T-helper 1 cell treated with Interleukin-12 subunit alpha and Interleukin-12 subunit beta and Interleukin-4 antibody, amounts not matched to agents 30 μg/mL and 1 μg/mL, for 36 hours (primary cell): Measurements from ENCODE around the gene D2HGDH.
"Not testable (repeated sequence)": the region's sequence is repeated elsewhere in the genome, so short reads cannot be mapped to it uniquely, and the experiment has no call there.

ENCODE experiments used
- H3K27ac Mint-ChIP-seq: one replicate; pipeline ENCODE4 v1.8.0; 2021; ENCODE audit warnings: mild to moderate bottlenecking, mixed read lengths
- H3K27me3 Mint-ChIP-seq: one replicate; pipeline ENCODE4 v1.8.0; 2021; ENCODE audit warnings: low read depth, mixed read lengths
- H3K36me3 Mint-ChIP-seq: one replicate; pipeline ENCODE4 v1.8.0; 2021; ENCODE audit warnings: low read depth, mixed read lengths
- H3K4me1 Mint-ChIP-seq: one replicate; pipeline ENCODE4 v1.8.0; 2021; ENCODE audit warnings: low read depth, mixed read lengths
- H3K4me3 Mint-ChIP-seq: one replicate; pipeline ENCODE4 v1.8.0; 2021; ENCODE audit warnings: mild to moderate bottlenecking, moderate library complexity, mixed read lengths
- H3K9me3 Mint-ChIP-seq: one replicate; pipeline ENCODE4 v1.8.0; 2021; ENCODE audit warnings: mixed read lengths

D2HGDH gene

DNA sequence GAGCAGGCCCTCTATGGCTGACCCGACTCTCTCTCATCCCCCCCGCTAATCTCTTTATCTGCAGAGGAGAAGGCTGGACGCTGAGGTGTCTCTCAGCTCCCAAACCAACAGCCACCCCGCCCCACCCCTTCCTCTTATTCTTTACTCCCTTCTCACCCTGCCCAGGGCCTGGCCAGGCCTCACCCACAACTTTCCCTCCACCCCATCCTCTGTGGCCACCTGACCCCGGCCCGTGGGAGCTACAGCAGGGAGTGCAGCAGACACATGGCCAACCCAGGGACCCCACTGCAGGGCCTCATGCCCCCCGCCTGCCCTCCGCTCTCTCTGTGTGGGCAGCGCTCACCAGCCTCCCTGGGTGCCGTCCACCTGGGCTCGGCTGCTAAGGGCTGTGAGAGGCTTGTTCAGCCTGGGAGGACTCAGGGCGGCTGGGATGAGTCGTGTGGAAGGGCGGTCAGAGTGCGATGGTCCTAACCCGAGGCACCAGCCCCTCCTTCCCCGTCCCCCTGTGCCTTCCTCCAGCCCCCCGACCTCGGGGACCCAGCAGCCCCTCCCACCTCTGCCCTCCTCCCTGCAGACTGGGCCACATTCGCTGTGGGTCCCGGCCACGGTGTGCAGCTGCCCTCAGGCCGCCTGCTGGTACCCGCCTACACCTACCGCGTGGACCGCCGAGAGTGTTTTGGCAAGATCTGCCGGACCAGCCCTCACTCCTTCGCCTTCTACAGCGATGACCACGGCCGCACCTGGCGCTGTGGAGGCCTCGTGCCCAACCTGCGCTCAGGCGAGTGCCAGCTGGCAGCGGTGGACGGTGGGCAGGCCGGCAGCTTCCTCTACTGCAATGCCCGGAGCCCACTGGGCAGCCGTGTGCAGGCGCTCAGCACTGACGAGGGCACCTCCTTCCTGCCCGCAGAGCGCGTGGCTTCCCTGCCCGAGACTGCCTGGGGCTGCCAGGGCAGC is 81.3 kb downstream of the D2HGDH start:
- H3K36me3 Mint-ChIP-seq: no peaks in the 10 kb centered on the region
- no peak overlapping the region for H3K27ac Mint-ChIP-seq
- no peaks in the 10 kb centered on the region for H3K9me3 Mint-ChIP-seq
- H3K4me1 Mint-ChIP-seq: peaks cover 2% of the 10 kb centered on the region
- no peak overlapping the region for H3K4me3 Mint-ChIP-seq
- H3K27me3 Mint-ChIP-seq: no peaks in the 10 kb centered on the region

DNA sequence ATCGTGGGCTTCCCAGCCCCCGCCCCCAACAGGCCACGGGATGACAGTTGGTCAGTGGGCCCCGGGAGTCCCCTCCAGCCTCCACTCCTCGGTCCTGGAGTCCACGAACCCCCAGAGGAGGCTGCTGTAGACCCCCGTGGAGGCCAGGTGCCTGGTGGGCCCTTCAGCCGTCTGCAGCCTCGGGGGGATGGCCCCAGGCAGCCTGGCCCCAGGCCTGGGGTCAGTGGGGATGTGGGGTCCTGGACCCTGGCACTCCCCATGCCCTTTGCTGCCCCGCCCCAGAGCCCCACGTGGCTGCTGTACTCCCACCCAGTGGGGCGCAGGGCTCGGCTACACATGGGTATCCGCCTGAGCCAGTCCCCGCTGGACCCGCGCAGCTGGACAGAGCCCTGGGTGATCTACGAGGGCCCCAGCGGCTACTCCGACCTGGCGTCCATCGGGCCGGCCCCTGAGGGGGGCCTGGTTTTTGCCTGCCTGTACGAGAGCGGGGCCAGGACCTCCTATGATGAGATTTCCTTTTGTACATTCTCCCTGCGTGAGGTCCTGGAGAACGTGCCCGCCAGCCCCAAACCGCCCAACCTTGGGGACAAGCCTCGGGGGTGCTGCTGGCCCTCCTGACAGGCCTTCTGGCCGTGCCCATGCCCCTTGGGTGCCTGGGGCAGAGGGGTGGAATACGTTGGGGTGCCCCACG is 82.1 kb downstream of the D2HGDH start:
- H3K9me3 Mint-ChIP-seq: no peaks in the 10 kb centered on the region
- no peak overlapping the region for H3K27ac Mint-ChIP-seq
- no peak overlapping the region for H3K4me3 Mint-ChIP-seq
- no peaks in the 10 kb centered on the region for H3K27me3 Mint-ChIP-seq
- H3K36me3 Mint-ChIP-seq: no peaks in the 10 kb centered on the region
- peaks cover 2% of the 10 kb centered on the region for H3K4me1 Mint-ChIP-seq

DNA sequence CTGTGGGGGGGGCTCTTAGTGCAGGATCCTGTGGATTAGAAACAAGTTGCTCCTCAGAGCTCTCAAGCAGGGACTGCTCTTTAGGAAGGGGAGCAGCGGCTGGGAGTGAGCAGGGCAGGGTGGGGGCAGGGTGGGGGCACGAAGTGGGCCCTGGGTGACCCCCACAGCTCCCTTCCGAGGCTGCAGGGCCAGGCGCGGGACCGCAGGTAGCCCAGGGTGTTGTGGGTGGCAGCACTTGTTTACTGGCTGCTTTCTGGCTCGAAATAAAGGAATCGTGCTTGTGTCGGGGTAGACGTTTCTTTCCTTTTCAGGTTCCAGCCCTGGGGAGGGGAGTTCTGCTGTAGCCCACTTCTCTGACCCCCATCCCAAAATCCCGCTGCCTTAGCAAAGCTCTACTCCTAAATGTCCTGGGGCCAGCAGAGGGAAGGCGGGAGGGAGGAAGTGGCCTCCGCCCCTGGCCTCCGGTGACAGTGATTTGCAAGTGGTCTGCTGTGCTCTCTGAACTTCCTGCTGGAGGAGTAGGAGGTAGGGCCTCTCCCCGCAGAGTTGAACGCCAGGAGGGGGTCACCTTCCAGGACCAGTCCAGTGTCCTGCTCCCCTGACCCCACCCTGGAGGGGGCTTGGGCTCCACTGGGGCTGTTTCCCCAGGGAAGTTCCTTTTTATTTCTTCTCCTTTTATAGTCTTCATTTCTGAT is 82.8 kb downstream of the D2HGDH start:
- Mint-ChIP-seq H3K4me1 (peaks cover 2% of the 10 kb centered on the region), H3K27me3 (no peaks in the 10 kb centered on the region), H3K27ac (no peak overlapping the region), H3K4me3 (no peak overlapping the region), H3K9me3 (peaks cover under 1% of the 10 kb centered on the region), H3K36me3 (no peaks in the 10 kb centered on the region)

DNA sequence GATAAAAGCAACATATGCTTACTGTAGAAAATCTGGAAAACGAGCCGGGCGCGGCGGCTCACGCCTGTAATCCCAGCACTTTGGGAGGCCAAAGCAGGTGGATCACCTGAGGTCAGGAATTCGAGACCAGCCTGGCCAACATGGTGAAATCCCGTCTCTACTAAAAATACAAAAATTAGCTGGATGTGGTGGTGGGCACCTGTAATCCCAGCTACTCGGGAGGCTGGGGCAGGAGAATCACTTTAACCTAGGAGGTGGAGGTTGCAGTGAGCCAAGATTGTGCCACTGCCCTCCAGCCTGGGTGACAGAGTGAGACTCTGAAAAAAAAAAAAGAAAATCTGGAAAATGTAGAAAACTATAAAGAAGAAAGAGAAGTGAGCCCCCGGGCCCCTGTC is 83.4 kb downstream of the D2HGDH start:
- H3K36me3 Mint-ChIP-seq, H3K4me1 Mint-ChIP-seq, H3K27ac Mint-ChIP-seq, H3K27me3 Mint-ChIP-seq, H3K4me3 Mint-ChIP-seq, H3K9me3 Mint-ChIP-seq: not testable (repeated sequence)
